ENCODE results near the gene TOP1.

The TOP1 gene

DNA sequence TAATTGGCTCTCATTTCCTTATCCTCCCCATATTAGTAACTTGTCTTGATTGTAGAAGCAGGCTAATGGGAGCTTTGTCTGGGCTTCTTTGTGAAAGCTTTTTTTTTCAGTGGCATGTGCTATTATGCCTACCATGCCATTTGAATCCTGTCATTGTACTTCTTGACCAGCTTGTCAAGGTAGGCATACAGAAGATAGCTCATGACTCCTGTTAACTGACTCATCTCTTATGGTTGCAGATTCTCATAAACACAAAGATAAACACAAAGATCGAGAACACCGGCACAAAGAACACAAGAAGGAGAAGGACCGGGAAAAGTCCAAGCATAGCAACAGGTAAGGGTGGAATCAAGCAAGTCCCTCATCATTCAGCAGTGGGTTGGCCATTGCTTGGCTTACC is 32.5 kb downstream of the TOP1 start:
- H3K9me3 ChIP-seq (ENCODE audit: control insufficient read depth, insufficient read depth, low read length): no peaks in the 10 kb centered on the region
- H3K4me1 ChIP-seq (ENCODE audit: control insufficient read depth, low read length): peaks cover 73% of the 10 kb centered on the region
- H3F3A ChIP-seq (ENCODE audit: control insufficient read depth, insufficient read depth): peaks cover 6% of the 10 kb centered on the region; the same call in 1 of the 2 replicates
- H3K4me3 ChIP-seq (ENCODE audit: low read length): peak overlapping the region; percentile 39
- no peaks in the 10 kb centered on the region for H3K9me2 ChIP-seq (replicated peaks; ENCODE audit: control insufficient read depth, low read length)
- H4K20me1 ChIP-seq (ENCODE audit: control insufficient read depth, insufficient read depth, low read depth, low read length): peaks cover 12% of the 10 kb centered on the region; the same call in 1 of the 2 replicates
- H3K36me3 ChIP-seq (ENCODE audit: control insufficient read depth, low read length): peaks cover 74% of the 10 kb centered on the region
- no peak for TF ChIP-seq EZH2phosphoT487 (IDR thresholded peaks at IDR 0.05; ENCODE audit: borderline replicate concordance, low read length)
- TF ChIP-seq, protein P1, sequence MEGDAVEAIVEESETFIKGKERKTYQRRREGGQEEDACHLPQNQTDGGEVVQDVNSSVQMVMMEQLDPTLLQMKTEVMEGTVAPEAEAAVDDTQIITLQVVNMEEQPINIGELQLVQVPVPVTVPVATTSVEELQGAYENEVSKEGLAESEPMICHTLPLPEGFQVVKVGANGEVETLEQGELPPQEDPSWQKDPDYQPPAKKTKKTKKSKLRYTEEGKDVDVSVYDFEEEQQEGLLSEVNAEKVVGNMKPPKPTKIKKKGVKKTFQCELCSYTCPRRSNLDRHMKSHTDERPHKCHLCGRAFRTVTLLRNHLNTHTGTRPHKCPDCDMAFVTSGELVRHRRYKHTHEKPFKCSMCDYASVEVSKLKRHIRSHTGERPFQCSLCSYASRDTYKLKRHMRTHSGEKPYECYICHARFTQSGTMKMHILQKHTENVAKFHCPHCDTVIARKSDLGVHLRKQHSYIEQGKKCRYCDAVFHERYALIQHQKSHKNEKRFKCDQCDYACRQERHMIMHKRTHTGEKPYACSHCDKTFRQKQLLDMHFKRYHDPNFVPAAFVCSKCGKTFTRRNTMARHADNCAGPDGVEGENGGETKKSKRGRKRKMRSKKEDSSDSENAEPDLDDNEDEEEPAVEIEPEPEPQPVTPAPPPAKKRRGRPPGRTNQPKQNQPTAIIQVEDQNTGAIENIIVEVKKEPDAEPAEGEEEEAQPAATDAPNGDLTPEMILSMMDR (IDR thresholded peaks at IDR 0.05; ENCODE audit: low read depth, low read length, poor library complexity, severe bottlenecking): no peak
- H3K79me2 ChIP-seq (ENCODE audit: control insufficient read depth, low read length): peaks cover 99% of the 10 kb centered on the region
- H3K27me3 ChIP-seq (ENCODE audit: control insufficient read depth, low read length): no peaks in the 10 kb centered on the region
- peak overlapping the region; percentile 54 for H3K4me2 ChIP-seq (ENCODE audit: low read length)
- H3K27ac ChIP-seq (ENCODE audit: low read depth, low read length): peak overlapping the region; percentile 32

DNA sequence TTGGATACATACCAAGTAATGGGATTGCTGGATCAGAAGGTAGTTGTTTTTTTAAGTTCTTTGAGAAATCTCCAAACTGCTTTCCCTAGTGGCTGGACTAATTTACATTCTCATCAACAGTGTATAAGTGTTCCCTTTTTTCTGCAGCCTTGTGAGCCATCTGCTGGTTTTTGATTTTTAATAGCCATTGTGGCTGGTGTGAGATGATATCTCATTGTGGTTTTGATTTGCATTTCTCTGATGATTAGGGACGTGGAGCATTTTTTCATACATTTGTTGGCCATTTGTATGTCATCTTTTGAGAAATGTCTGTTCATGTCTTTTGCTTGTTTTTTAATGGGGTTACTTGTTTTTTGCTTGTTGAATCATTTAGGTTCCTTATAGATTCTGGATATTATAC is 34.8 kb downstream of the TOP1 start:
- no peaks in the 10 kb centered on the region for H3K27me3 ChIP-seq (ENCODE audit: control insufficient read depth, low read length)
- H3K4me1 ChIP-seq (ENCODE audit: control insufficient read depth, low read length): peaks cover 58% of the 10 kb centered on the region
- peak overlapping the region; percentile 41 for H3K4me3 ChIP-seq (ENCODE audit: low read length)
- no peak for TF ChIP-seq EZH2phosphoT487 (IDR thresholded peaks at IDR 0.05; ENCODE audit: borderline replicate concordance, low read length)
- TF ChIP-seq, protein P1 (IDR thresholded peaks at IDR 0.05; ENCODE audit: low read depth, low read length, poor library complexity, severe bottlenecking): peak; percentile 43
- peaks cover 7% of the 10 kb centered on the region; the same call in 1 of the 2 replicates for H4K20me1 ChIP-seq (ENCODE audit: control insufficient read depth, insufficient read depth, low read depth, low read length)
- H3K79me2 ChIP-seq (ENCODE audit: control insufficient read depth, low read length): peaks cover 98% of the 10 kb centered on the region
- H3K4me2 ChIP-seq (ENCODE audit: low read length): peak overlapping the region; percentile 54
- no peaks in the 10 kb centered on the region for H3K9me2 ChIP-seq (replicated peaks; ENCODE audit: control insufficient read depth, low read length)
- peak overlapping the region; percentile 32 for H3K27ac ChIP-seq (ENCODE audit: low read depth, low read length)
- no peaks in the 10 kb centered on the region for H3K9me3 ChIP-seq (ENCODE audit: control insufficient read depth, insufficient read depth, low read length)
- H3F3A ChIP-seq (ENCODE audit: control insufficient read depth, insufficient read depth): peaks cover 6% of the 10 kb centered on the region; the same call in 1 of the 2 replicates
- peaks cover 79% of the 10 kb centered on the region for H3K36me3 ChIP-seq (ENCODE audit: control insufficient read depth, low read length)

DNA sequence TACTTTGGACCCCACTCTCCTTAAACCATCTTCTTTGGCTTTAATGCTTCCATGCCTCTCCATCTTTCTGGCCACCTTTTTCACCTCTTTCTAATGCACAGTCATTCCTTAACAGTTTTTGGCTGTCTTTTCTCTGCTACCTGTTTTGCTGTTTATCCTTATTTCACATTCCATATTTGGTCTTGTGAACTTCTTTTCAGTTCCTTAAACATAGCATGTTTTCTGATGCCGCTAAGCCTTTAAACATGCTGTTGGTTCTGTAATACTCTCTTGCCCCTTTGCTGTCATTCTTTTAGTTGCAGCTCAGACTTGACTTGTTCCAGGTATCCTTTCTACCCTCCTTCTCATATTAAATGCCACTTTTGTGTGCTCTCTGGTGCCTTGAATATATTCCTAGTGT is 35.8 kb downstream of the TOP1 start:
- no peak overlapping the region for H3K27ac ChIP-seq (ENCODE audit: low read depth, low read length)
- peaks cover 78% of the 10 kb centered on the region for H3K36me3 ChIP-seq (ENCODE audit: control insufficient read depth, low read length)
- no peaks in the 10 kb centered on the region for H3K9me2 ChIP-seq (replicated peaks; ENCODE audit: control insufficient read depth, low read length)
- no peaks in the 10 kb centered on the region for H3K9me3 ChIP-seq (ENCODE audit: control insufficient read depth, insufficient read depth, low read length)
- H3K79me2 ChIP-seq (ENCODE audit: control insufficient read depth, low read length): peaks cover 99% of the 10 kb centered on the region
- H3K4me1 ChIP-seq (ENCODE audit: control insufficient read depth, low read length): peaks cover 51% of the 10 kb centered on the region
- H4K20me1 ChIP-seq (ENCODE audit: control insufficient read depth, insufficient read depth, low read depth, low read length): 0 out of 2 replicates have a peak, but pooled peaks cover 4% of the 10 kb centered on the region
- H3F3A ChIP-seq (ENCODE audit: control insufficient read depth, insufficient read depth): peaks cover 6% of the 10 kb centered on the region; the same call in 1 of the 2 replicates
- no peak overlapping the region for H3K4me3 ChIP-seq (ENCODE audit: low read length)
- TF ChIP-seq, protein P1 (IDR thresholded peaks at IDR 0.05; ENCODE audit: low read depth, low read length, poor library complexity, severe bottlenecking): no peak
- no peak for TF ChIP-seq EZH2phosphoT487 (IDR thresholded peaks at IDR 0.05; ENCODE audit: borderline replicate concordance, low read length)
- peak overlapping the region; percentile 54; the same call in 1 of the 2 replicates for H3K4me2 ChIP-seq (ENCODE audit: low read length)
- no peaks in the 10 kb centered on the region for H3K27me3 ChIP-seq (ENCODE audit: control insufficient read depth, low read length)
